ENCODE measurements around the gene FBXL15. TPM values are rescaled to one million over a fixed set of nuclear protein-coding genes. Genes with fewer than 3 reads are reported as not detected.

The FBXL15 gene
- total and polyA plus RNA-seq, 11 donors = 6.6 to 20.0 (median 10.2) TPM

- Histone ChIP-seq H3K27ac (peak overlapping the region in 1 of 12 donors; percentile 55), H3K4me3 (no peak overlapping the region), H3K9me3 (no peaks in the 10 kb centered on the region), H3K27me3 (no peaks in the 10 kb centered on the region), H3K36me3 (peaks cover 0 to 11% (median 0%) of the 10 kb centered on the region in 9 donors), H3K4me1 (peaks cover 0 to 42% (median 11%) of the 10 kb centered on the region in 12 donors)
- TF ChIP-seq, protein P1, sequence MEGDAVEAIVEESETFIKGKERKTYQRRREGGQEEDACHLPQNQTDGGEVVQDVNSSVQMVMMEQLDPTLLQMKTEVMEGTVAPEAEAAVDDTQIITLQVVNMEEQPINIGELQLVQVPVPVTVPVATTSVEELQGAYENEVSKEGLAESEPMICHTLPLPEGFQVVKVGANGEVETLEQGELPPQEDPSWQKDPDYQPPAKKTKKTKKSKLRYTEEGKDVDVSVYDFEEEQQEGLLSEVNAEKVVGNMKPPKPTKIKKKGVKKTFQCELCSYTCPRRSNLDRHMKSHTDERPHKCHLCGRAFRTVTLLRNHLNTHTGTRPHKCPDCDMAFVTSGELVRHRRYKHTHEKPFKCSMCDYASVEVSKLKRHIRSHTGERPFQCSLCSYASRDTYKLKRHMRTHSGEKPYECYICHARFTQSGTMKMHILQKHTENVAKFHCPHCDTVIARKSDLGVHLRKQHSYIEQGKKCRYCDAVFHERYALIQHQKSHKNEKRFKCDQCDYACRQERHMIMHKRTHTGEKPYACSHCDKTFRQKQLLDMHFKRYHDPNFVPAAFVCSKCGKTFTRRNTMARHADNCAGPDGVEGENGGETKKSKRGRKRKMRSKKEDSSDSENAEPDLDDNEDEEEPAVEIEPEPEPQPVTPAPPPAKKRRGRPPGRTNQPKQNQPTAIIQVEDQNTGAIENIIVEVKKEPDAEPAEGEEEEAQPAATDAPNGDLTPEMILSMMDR (IDR thresholded peaks at IDR 0.05) = no peak
- TF ChIP-seq POLR2A (IDR thresholded peaks at IDR 0.05) = no peak
- 83 to 88% (median 85%) methylated on average over 7 of the region's 7 CpGs for WGBS, 4 donors
- ATAC-seq = peak in 1 of 4 donors; percentile 21
- intact Hi-C loops (cut with DNase I) = no loop called here
- DNase-seq = no peak
Observed at GRCh38 chr10:102455893-102456471, 35.3 kb downstream of the FBXL15 start.

DNA sequence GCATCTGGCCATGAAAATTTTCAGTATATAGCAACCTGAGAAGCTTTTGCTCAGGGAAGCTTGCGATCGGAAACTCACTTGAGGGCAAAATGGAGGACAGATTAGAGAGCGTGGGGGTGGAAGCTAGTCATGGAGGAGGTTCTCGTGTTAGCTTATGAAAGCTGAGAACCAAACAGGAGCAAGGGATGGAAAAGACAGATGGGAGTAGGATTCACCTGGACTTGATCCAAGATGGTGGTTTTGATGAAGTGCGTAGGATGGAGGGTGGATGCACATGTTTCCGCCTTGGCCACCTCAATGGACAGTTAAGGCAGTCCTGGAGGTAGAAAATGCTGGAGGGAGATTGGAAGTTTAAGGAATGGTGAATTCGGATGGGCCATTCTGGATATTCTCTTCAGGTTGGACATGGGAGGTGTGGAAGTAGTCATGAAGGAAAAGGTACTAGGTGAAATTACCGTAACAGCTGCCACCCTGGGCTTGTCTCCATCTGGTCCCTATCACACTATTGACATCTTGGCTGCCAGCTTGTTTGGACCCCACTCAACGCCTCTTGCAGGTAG is 37.0 kb downstream of the FBXL15 start:
- Histone ChIP-seq H3K27ac (no peak overlapping the region), H3K27me3 (no peaks in the 10 kb centered on the region), H3K9me3 (no peaks in the 10 kb centered on the region), H3K4me3 (no peak overlapping the region), H3K4me1 (peaks cover 0 to 39% (median 13%) of the 10 kb centered on the region in 12 donors), H3K36me3 (peaks cover 0 to 11% (median 0%) of the 10 kb centered on the region in 9 donors)
- WGBS, 4 donors = 81 to 85% (median 83%) methylated on average over 9 of the region's 9 CpGs
- TF ChIP-seq, protein P1 (IDR thresholded peaks at IDR 0.05) = no peak
- TF ChIP-seq POLR2A (IDR thresholded peaks at IDR 0.05) = no peak
- DNase-seq = no peak
- ATAC-seq = no peak
- intact Hi-C loops (cut with DNase I) = no loop called here

DNA sequence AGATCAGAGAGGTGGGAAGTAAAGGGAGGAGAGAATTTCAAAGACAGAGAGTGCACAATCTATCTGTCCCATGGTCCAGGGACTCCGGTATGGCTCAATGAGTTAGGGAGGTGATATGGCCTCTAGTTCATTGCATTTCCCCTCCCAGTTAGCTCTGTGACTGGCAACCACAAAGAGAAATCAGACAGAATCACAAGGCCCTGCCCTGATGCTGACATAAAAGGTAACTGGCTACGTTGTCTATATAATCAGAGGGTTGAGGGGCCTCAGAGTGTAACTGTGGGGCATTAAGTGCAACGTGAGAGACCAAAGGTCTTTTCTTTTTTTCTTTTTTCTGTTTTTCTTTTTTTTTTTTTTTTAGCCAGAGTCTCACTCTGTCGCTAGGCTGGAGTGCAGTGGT is 38.0 kb downstream of the FBXL15 start:
- H3K27me3 ChIP-seq = no peaks in the 10 kb centered on the region
- intact Hi-C loops (cut with DNase I) = no loop called here
- 83 to 89% (median 85%) methylated on average over 4 of the region's 4 CpGs for WGBS, 4 donors
- H3K9me3 ChIP-seq = no peaks in the 10 kb centered on the region
- ATAC-seq (no peak), DNase-seq (no peak)
- TF ChIP-seq POLR2A (IDR thresholded peaks at IDR 0.05) = no peak
- TF ChIP-seq, protein P1 (IDR thresholded peaks at IDR 0.05) = no peak
- H3K4me1 ChIP-seq = peaks cover 0 to 32% (median 14%) of the 10 kb centered on the region in 12 donors
- H3K36me3 ChIP-seq = peaks cover 0 to 11% (median 0%) of the 10 kb centered on the region in 9 donors
- no peak overlapping the region for H3K4me3 ChIP-seq
- no peak overlapping the region for H3K27ac ChIP-seq

DNA sequence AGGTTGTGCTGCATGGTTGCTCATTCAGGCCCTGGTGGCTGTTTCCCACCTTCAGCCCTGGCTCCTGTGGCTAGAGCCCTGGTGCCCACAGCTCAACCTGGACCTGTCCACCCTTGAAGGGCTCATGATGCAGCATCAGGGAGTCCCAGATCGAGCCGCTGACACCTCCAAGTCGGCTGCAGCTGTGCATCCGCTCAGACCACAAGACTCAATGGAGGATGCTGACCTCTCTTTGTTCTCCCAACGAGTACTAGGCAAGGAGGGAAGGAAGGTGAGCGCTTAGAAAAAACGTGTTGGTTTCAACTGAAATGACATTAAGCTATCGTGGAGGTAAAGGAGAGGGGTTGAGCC is 40.2 kb downstream of the FBXL15 start:
- H3K36me3 ChIP-seq = peaks cover 0 to 5% (median 0%) of the 10 kb centered on the region in 9 donors
- H3K27ac ChIP-seq = peak overlapping the region in 5 of 12 donors; percentile 0 to 62 (median 22)
- peak overlapping the region; percentile 29 to 87 (median 60) for H3K4me3 ChIP-seq
- no peaks in the 10 kb centered on the region for H3K9me3 ChIP-seq
- DNase-seq (no peak), ATAC-seq (peak in 2 of 4 donors; percentile 6 to 11)
- H3K27me3 ChIP-seq = no peaks in the 10 kb centered on the region
- TF ChIP-seq POLR2A (IDR thresholded peaks at IDR 0.05) = no peak
- TF ChIP-seq, protein P1 (IDR thresholded peaks at IDR 0.05) = no peak
- WGBS, 4 donors = 23 to 40% (median 33%) methylated on average over 8 of the region's 8 CpGs
- peaks cover 0 to 29% (median 14%) of the 10 kb centered on the region in 12 donors for H3K4me1 ChIP-seq
- intact Hi-C loops (cut with DNase I) = loop anchor here in 1 of 10 donors (5.0 kb wide), 1 partner anchor 39 kb away; the partner anchor contains the start of gene FBXL15

Data from heart left ventricle (tissue), 16 donors.